Measurements from ENCODE around the gene C16orf90.
"Not testable (repeated sequence)": the region's sequence is repeated elsewhere in the genome, so short reads cannot be mapped to it uniquely, and the experiment has no call there.

C16orf90 gene

GRCh38 chr16:3480901-3481695 lies 14.2 kb downstream of the C16orf90 start:
- Histone ChIP-seq H3K27me3 (ENCODE audit: insufficient read depth, low read depth, severe bottlenecking) (no peaks in the 10 kb centered on the region), H3K4me3 (ENCODE audit: low read depth, low read length) (no peak overlapping the region), H3K27ac (peak overlapping the region; percentile 34), H3K36me3 (peaks cover 56% of the 10 kb centered on the region), H3K9me3 (ENCODE audit: severe bottlenecking) (no peaks in the 10 kb centered on the region)
- DNase-seq: peak; percentile 82
- TF ChIP-seq CTCF (IDR thresholded peaks at IDR 0.05; ENCODE audit: low read depth, low read length): no peak

GRCh38 chr16:3479654-3480216 lies 15.6 kb downstream of the C16orf90 start:
- no peak for TF ChIP-seq CTCF (IDR thresholded peaks at IDR 0.05; ENCODE audit: low read depth, low read length)
- Histone ChIP-seq H3K9me3 (ENCODE audit: severe bottlenecking) (no peaks in the 10 kb centered on the region), H3K36me3 (peaks cover 43% of the 10 kb centered on the region), H3K4me3 (ENCODE audit: low read depth, low read length) (no peak overlapping the region), H3K27me3 (ENCODE audit: insufficient read depth, low read depth, severe bottlenecking) (no peaks in the 10 kb centered on the region), H3K27ac (no peak overlapping the region)
- no peak for DNase-seq

GRCh38 chr16:3478242-3478925 lies 16.9 kb downstream of the C16orf90 start:
- Histone ChIP-seq H3K27me3 (ENCODE audit: insufficient read depth, low read depth, severe bottlenecking) (no peaks in the 10 kb centered on the region), H3K4me3 (ENCODE audit: low read depth, low read length) (no peak overlapping the region), H3K9me3 (ENCODE audit: severe bottlenecking) (no peaks in the 10 kb centered on the region), H3K36me3 (peaks cover 34% of the 10 kb centered on the region), H3K27ac (no peak overlapping the region)
- TF ChIP-seq CTCF (IDR thresholded peaks at IDR 0.05; ENCODE audit: low read depth, low read length): no peak
- no peak for DNase-seq

- Histone ChIP-seq H3K27ac (no peak overlapping the region), H3K36me3 (peaks cover 17% of the 10 kb centered on the region), H3K9me3 (ENCODE audit: severe bottlenecking) (no peaks in the 10 kb centered on the region), H3K4me3 (ENCODE audit: low read depth, low read length) (no peak overlapping the region), H3K27me3 (ENCODE audit: insufficient read depth, low read depth, severe bottlenecking) (no peaks in the 10 kb centered on the region)
- no peak for TF ChIP-seq CTCF (IDR thresholded peaks at IDR 0.05; ENCODE audit: low read depth, low read length)
- no peak for DNase-seq
Observed at GRCh38 chr16:3476409-3476808, 18.9 kb downstream of the C16orf90 start.

- Histone ChIP-seq H3K36me3 (peaks cover 13% of the 10 kb centered on the region), H3K9me3 (ENCODE audit: severe bottlenecking) (no peaks in the 10 kb centered on the region), H3K27ac (no peak overlapping the region), H3K27me3 (ENCODE audit: insufficient read depth, low read depth, severe bottlenecking) (no peaks in the 10 kb centered on the region), H3K4me3 (ENCODE audit: low read depth, low read length) (no peak overlapping the region)
- no peak for DNase-seq
- no peak for TF ChIP-seq CTCF (IDR thresholded peaks at IDR 0.05; ENCODE audit: low read depth, low read length)
Observed at GRCh38 chr16:3475604-3476375, 19.5 kb downstream of the C16orf90 start.

- H3K9me3 ChIP-seq (ENCODE audit: severe bottlenecking); H3K4me3 ChIP-seq (ENCODE audit: low read depth, low read length); H3K27me3 ChIP-seq (ENCODE audit: insufficient read depth, low read depth, severe bottlenecking); DNase-seq; H3K27ac ChIP-seq: not testable (repeated sequence)
- H3K36me3 ChIP-seq: peaks cover 11% of the 10 kb centered on the region
Observed at GRCh38 chr16:3474870-3475269, 20.4 kb downstream of the C16orf90 start.
